ENCODE results near the gene GALNT18.

DNA sequence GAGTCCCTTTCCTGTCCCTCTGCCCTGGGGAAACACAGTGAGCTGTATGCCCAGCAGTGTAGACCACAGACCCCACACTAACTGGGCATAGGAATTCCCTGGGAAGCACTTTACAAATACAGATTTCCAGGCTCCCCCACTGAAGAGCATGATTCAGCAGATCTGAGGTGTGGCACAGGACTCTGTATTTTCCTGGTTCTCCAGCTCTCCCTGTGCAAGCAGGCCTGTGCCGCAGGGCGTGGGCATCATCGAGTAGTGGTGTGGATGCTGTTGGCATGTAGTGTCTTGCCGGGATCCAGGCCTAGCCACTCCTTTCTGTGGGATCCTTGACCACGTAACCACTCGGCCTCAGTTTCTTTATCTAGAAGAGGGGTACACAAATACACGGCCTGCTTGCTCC is 49.9 kb downstream of the GALNT18 start:
- no peak for TF ChIP-seq EZH2 (IDR thresholded peaks at IDR 0.05; ENCODE audit: low read length)
- TF ChIP-seq, protein P1, sequence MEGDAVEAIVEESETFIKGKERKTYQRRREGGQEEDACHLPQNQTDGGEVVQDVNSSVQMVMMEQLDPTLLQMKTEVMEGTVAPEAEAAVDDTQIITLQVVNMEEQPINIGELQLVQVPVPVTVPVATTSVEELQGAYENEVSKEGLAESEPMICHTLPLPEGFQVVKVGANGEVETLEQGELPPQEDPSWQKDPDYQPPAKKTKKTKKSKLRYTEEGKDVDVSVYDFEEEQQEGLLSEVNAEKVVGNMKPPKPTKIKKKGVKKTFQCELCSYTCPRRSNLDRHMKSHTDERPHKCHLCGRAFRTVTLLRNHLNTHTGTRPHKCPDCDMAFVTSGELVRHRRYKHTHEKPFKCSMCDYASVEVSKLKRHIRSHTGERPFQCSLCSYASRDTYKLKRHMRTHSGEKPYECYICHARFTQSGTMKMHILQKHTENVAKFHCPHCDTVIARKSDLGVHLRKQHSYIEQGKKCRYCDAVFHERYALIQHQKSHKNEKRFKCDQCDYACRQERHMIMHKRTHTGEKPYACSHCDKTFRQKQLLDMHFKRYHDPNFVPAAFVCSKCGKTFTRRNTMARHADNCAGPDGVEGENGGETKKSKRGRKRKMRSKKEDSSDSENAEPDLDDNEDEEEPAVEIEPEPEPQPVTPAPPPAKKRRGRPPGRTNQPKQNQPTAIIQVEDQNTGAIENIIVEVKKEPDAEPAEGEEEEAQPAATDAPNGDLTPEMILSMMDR (optimal IDR thresholded peaks at IDR 0.05 in 1 of 3, IDR thresholded peaks at IDR 0.05 in 1 of 3, conservative IDR thresholded peaks at IDR 0.05 in 1 of 3; ENCODE audit: extremely low read depth in 1 of 3, insufficient read depth in 2 of 3, low read length in 3 of 3), result no peak

Measured in keratinocyte (primary cell).